IPS-20b (cell line): Measurements from ENCODE around the gene MITF.

ENCODE experiments used
- H3K27ac ChIP-seq: one replicate; pipeline ENCODE4 v1.5.1; 2013; ENCODE audit warnings: low read length
- H3K27me3 ChIP-seq: 2 replicates; pipeline ENCODE4 v1.6.1; 2013; ENCODE audit warnings: mild to moderate bottlenecking, low read length, inconsistent platforms; ENCODE audit not compliant: insufficient read depth
- H3K36me3 ChIP-seq: 2 replicates; pipeline ENCODE4 v1.6.1; 2013; ENCODE audit warnings: low read depth, mild to moderate bottlenecking, inconsistent platforms, low read length, moderate library complexity; ENCODE audit not compliant: insufficient read depth
- H3K4me1 ChIP-seq: 2 replicates; pipeline ENCODE4 v1.6.1; 2013; ENCODE audit warnings: mild to moderate bottlenecking, control low read depth, inconsistent platforms, low read length, moderate library complexity; ENCODE audit not compliant: insufficient read depth
- H3K4me3 ChIP-seq: 2 replicates; pipeline ENCODE4 v1.5.1; 2013; ENCODE audit warnings: mild to moderate bottlenecking, low read length, inconsistent platforms
- H3K9ac ChIP-seq: 2 replicates; pipeline ENCODE4 v1.6.1; 2013; ENCODE audit warnings: low read depth, mild to moderate bottlenecking, inconsistent platforms, low read length, moderate library complexity
- H3K9me3 ChIP-seq: 2 replicates; pipeline ENCODE4 v1.6.1; 2013; ENCODE audit warnings: mild to moderate bottlenecking, low read depth, low read length, inconsistent platforms; ENCODE audit not compliant: insufficient read depth

Gene MITF

GRCh38 chr3:69827127-69827526 is 87.9 kb downstream of the MITF start:
- H3K9me3 ChIP-seq, result no peaks in the 10 kb centered on the region
- H3K27ac ChIP-seq, result no peak overlapping the region
- H3K9ac ChIP-seq, result no peak overlapping the region
- no peaks in the 10 kb centered on the region for H3K4me1 ChIP-seq
- no peak overlapping the region for H3K4me3 ChIP-seq
- no peaks in the 10 kb centered on the region for H3K27me3 ChIP-seq
- H3K36me3 ChIP-seq, result no peaks in the 10 kb centered on the region

GRCh38 chr3:69828817-69829216 is 89.6 kb downstream of the MITF start:
- Histone ChIP-seq H3K4me3 (no peak overlapping the region), H3K27me3 (no peaks in the 10 kb centered on the region), H3K9ac (no peak overlapping the region), H3K27ac (no peak overlapping the region), H3K36me3 (no peaks in the 10 kb centered on the region), H3K4me1 (no peaks in the 10 kb centered on the region), H3K9me3 (no peaks in the 10 kb centered on the region)

GRCh38 chr3:69830147-69830546 is 90.9 kb downstream of the MITF start:
- H3K4me3 ChIP-seq, result no peak overlapping the region
- no peak overlapping the region for H3K9ac ChIP-seq
- no peak overlapping the region for H3K27ac ChIP-seq
- H3K4me1 ChIP-seq, result no peaks in the 10 kb centered on the region
- no peaks in the 10 kb centered on the region for H3K9me3 ChIP-seq
- no peaks in the 10 kb centered on the region for H3K36me3 ChIP-seq
- no peaks in the 10 kb centered on the region for H3K27me3 ChIP-seq

GRCh38 chr3:69831737-69832136 is 92.5 kb downstream of the MITF start:
- no peaks in the 10 kb centered on the region for H3K27me3 ChIP-seq
- no peak overlapping the region for H3K9ac ChIP-seq
- no peaks in the 10 kb centered on the region for H3K36me3 ChIP-seq
- peaks cover 3% of the 10 kb centered on the region; the same call in 1 of the 2 replicates for H3K9me3 ChIP-seq
- H3K27ac ChIP-seq, result no peak overlapping the region
- no peaks in the 10 kb centered on the region for H3K4me1 ChIP-seq
- H3K4me3 ChIP-seq, result no peak overlapping the region

DNA sequence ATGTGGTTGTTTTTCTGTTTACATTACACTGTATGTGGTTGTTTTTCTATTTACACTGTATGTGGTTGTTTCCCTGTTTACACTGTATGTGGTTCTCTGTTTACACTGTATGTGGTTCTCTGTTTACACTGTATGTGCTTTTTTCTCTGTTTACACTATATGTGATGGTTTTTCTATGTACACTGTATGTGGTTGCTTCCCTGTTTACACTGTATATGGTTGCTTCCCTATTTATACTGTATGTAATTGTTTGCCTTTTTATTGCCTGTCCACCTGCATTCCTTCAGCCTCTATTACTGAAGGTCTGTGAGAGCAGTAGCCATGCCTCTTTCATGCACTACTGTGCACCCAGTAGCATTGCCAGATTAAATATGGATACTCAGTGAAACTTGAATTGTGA is 94.3 kb downstream of the MITF start:
- Histone ChIP-seq H3K9me3 (peaks cover 3% of the 10 kb centered on the region; the same call in 1 of the 2 replicates), H3K36me3 (no peaks in the 10 kb centered on the region), H3K4me1 (no peaks in the 10 kb centered on the region), H3K9ac (no peak overlapping the region), H3K27ac (no peak overlapping the region), H3K4me3 (no peak overlapping the region), H3K27me3 (no peaks in the 10 kb centered on the region)

GRCh38 chr3:69838217-69838616 is 99.0 kb downstream of the MITF start:
- Histone ChIP-seq H3K9ac (no peak overlapping the region), H3K4me3 (no peak overlapping the region)

GRCh38 chr3:69838696-69839515 is 99.6 kb downstream of the MITF start:
- Histone ChIP-seq H3K4me1 (no peaks in the 10 kb centered on the region), H3K27me3 (no peaks in the 10 kb centered on the region), H3K9me3 (peaks cover 3% of the 10 kb centered on the region; the same call in 1 of the 2 replicates), H3K4me3 (no peak overlapping the region), H3K27ac (no peak overlapping the region), H3K36me3 (no peaks in the 10 kb centered on the region), H3K9ac (no peak overlapping the region)

More at GRCh38 chr3:69838217-69838616, 99.0 kb downstream of the MITF start:
- no peaks in the 10 kb centered on the region for H3K4me1 ChIP-seq
- H3K27me3 ChIP-seq, result no peaks in the 10 kb centered on the region
- H3K27ac ChIP-seq, result no peak overlapping the region
- no peaks in the 10 kb centered on the region for H3K36me3 ChIP-seq
- peaks cover 3% of the 10 kb centered on the region; the same call in 1 of the 2 replicates for H3K9me3 ChIP-seq

- H3K4me3 ChIP-seq, result no peak overlapping the region
- H3K27me3 ChIP-seq, result no peaks in the 10 kb centered on the region
- H3K4me1 ChIP-seq, result no peaks in the 10 kb centered on the region
- no peaks in the 10 kb centered on the region for H3K36me3 ChIP-seq
- no peak overlapping the region for H3K9ac ChIP-seq
- no peaks in the 10 kb centered on the region for H3K9me3 ChIP-seq
- H3K27ac ChIP-seq, result no peak overlapping the region
Measured at GRCh38 chr3:69842351-69842750, 103.1 kb downstream of the MITF start.

GRCh38 chr3:69842789-69843188 is 103.5 kb downstream of the MITF start:
- Histone ChIP-seq H3K9me3 (no peaks in the 10 kb centered on the region), H3K36me3 (no peaks in the 10 kb centered on the region), H3K27me3 (no peaks in the 10 kb centered on the region), H3K9ac (no peak overlapping the region), H3K27ac (no peak overlapping the region), H3K4me1 (no peaks in the 10 kb centered on the region), H3K4me3 (no peak overlapping the region)

- Histone ChIP-seq H3K27ac (no peak overlapping the region), H3K9ac (no peak overlapping the region), H3K4me3 (no peak overlapping the region), H3K27me3 (no peaks in the 10 kb centered on the region), H3K36me3 (no peaks in the 10 kb centered on the region), H3K9me3 (no peaks in the 10 kb centered on the region), H3K4me1 (no peaks in the 10 kb centered on the region)
Measured at GRCh38 chr3:69844706-69845105, 105.4 kb downstream of the MITF start.

GRCh38 chr3:69847303-69847702 is 108.0 kb downstream of the MITF start:
- no peak overlapping the region for H3K4me3 ChIP-seq
- no peaks in the 10 kb centered on the region for H3K9me3 ChIP-seq
- no peak overlapping the region for H3K9ac ChIP-seq
- no peaks in the 10 kb centered on the region for H3K36me3 ChIP-seq
- H3K4me1 ChIP-seq, result no peaks in the 10 kb centered on the region
- H3K27ac ChIP-seq, result no peak overlapping the region
- H3K27me3 ChIP-seq, result no peaks in the 10 kb centered on the region

- Histone ChIP-seq H3K36me3 (no peaks in the 10 kb centered on the region), H3K4me1 (no peaks in the 10 kb centered on the region)
Measured at GRCh38 chr3:69848113-69848512, 108.8 kb downstream of the MITF start.

More at GRCh38 chr3:69848113-69848512, 108.8 kb downstream of the MITF start:
- Histone ChIP-seq H3K27ac (no peak overlapping the region), H3K9me3 (no peaks in the 10 kb centered on the region), H3K27me3 (no peaks in the 10 kb centered on the region), H3K4me3 (no peak overlapping the region), H3K9ac (no peak overlapping the region)
